C4-2B (cell line): ENCODE measurements around the gene NOTUM.

Experiments used
- CTCF ChIP-seq: fragments of 450-650 bp; conservative IDR thresholded peaks from 2 replicates; pipeline ENCODE4 v1.5.1; 2017; ENCODE audit warnings: mild to moderate bottlenecking
- ZFX ChIP-seq: fragments of 450-650 bp; IDR thresholded peaks from 2 replicates; pipeline ENCODE4 v1.6.1; 2017

GRCh38 chr17:81967244-81967532 lies 6.2 kb upstream of the NOTUM start:
- TF ChIP-seq CTCF (no peak), ZFX (no peak)
